ENCODE measurements around the gene AVEN. TPM values are rescaled to one million over a fixed set of nuclear protein-coding genes. Genes with fewer than 3 reads are reported as not detected.

The AVEN gene
- total and polyA plus RNA-seq, 2 of the 4 experiments (the other 2 are of a cell fraction) = 9.1 to 17.6 TPM

DNA sequence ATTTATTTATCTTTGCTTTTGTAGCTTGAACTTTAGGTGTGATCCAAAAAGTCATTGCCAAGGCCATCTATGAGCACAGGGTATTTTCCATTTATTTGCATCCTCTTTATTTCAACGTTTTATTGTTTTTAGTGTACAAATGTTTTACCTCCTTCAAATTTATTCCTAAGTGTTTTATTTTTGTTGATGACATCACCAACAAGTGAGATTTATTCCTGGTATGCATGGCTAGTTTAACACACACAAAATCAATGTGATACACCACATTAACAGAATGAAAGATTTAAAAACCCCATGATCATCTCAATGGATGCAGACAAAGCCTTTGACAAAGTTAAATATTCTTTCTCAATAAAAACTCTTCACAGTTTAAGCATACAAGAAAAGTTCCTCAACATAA, 137.0 kb downstream of the AVEN start:
- Histone ChIP-seq H3K36me3 (ENCODE audit: control insufficient read depth, insufficient read depth, low read length) (no peaks in the 10 kb centered on the region), H2BK20ac (ENCODE audit: low read depth, low read length) (no peak overlapping the region), H3K4ac (ENCODE audit: low read depth, low read length) (no peak overlapping the region), H3K4me3 (ENCODE audit: insufficient read depth, low read depth, low read length) (no peak overlapping the region), H3K14ac (replicated peaks; ENCODE audit: low read depth, low read length) (no peak overlapping the region), H4K20me1 (ENCODE audit: insufficient read depth, low read length) (no peaks in the 10 kb centered on the region), H2BK120ac (ENCODE audit: low read depth, low read length) (no peak overlapping the region), H3K23ac (ENCODE audit: low read depth, low read length) (no peak overlapping the region), H4K91ac (ENCODE audit: insufficient read depth, low read depth, low read length) (no peak overlapping the region), H3K27me3 (ENCODE audit: control insufficient read depth, insufficient read depth, low read length) (no peaks in the 10 kb centered on the region), H2AK5ac (ENCODE audit: low read depth, low read length) (no peak overlapping the region), H2AK9ac (replicated peaks; ENCODE audit: low read depth, low read length, poor library complexity) (no peak overlapping the region), H2BK5ac (ENCODE audit: low read depth, low read length, poor library complexity, severe bottlenecking) (no peak overlapping the region), H3K4me2 (ENCODE audit: low read depth, low read length) (no peak overlapping the region), H2AFZ (replicated peaks; ENCODE audit: low read length, poor library complexity) (no peak overlapping the region), H3K9me3 (ENCODE audit: control insufficient read depth, insufficient read depth, low read length) (no peaks in the 10 kb centered on the region), H3K9ac (ENCODE audit: low read depth, low read length) (no peak overlapping the region), H3K9me1 (ENCODE audit: insufficient read depth, low read length) (peaks cover under 1% of the 10 kb centered on the region), H4K8ac (ENCODE audit: low read depth in 2 of 2, low read length in 2 of 2) (no peak overlapping the region), H3K56ac (ENCODE audit: extremely low read depth, insufficient read depth, low read length) (no peak overlapping the region), H3K4me1 (ENCODE audit: control insufficient read depth, insufficient read depth, low read length) (peaks cover 4% of the 10 kb centered on the region), H3K27ac (ENCODE audit: insufficient read depth, low read length) (no peak overlapping the region), H3K79me1 (ENCODE audit: low read depth in 1 of 2, low read length in 2 of 2) (peaks cover under 1 to 2% of the 10 kb centered on the region in 2 experiments; a peak in 2 of 4 replicates), H4K5ac (ENCODE audit: low read depth, low read length) (no peak overlapping the region), H2BK15ac (ENCODE audit: low read depth, low read length) (no peak overlapping the region), H3K18ac (ENCODE audit: low read depth, low read length) (no peak overlapping the region)
- dilution Hi-C loops (cut with HindIII; ENCODE audit: low sequenced_read_pairs, unreplicated experiment) = no loop called here
- ChIA-PET POLR2A (ENCODE audit: unreplicated experiment) (no interaction called here), CTCF (no interaction called here)
- DNase-seq = no peak
- ATAC-seq (ENCODE audit: low read depth) = no peak
- TF ChIP-seq SMC3 (IDR thresholded peaks at IDR 0.05; ENCODE audit: low read depth, low read length) (no peak), RCOR1 (IDR thresholded peaks at IDR 0.05; ENCODE audit: insufficient replicate concordance, low read length) (no peak), RAD21 (IDR thresholded peaks at IDR 0.05; ENCODE audit: low read length) (no peak), NFE2L2 (IDR thresholded peaks at IDR 0.05; ENCODE audit: low read depth, low read length) (no peak), RFX5 (IDR thresholded peaks at IDR 0.05; ENCODE audit: low read depth, low read length) (no peak), FOS (IDR thresholded peaks at IDR 0.05; ENCODE audit: low read depth, low read length) (no peak), POLR2A (IDR thresholded peaks at IDR 0.05; ENCODE audit: low read depth, low read length) (no peak)
- TF ChIP-seq, protein P1, sequence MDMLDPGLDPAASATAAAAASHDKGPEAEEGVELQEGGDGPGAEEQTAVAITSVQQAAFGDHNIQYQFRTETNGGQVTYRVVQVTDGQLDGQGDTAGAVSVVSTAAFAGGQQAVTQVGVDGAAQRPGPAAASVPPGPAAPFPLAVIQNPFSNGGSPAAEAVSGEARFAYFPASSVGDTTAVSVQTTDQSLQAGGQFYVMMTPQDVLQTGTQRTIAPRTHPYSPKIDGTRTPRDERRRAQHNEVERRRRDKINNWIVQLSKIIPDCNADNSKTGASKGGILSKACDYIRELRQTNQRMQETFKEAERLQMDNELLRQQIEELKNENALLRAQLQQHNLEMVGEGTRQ (IDR thresholded peaks at IDR 0.05; ENCODE audit: low read depth, low read length) = no peak
- intact Hi-C loops (cut with micrococcal nuclease) = no loop called here
- no CpG with 5 or more reads among the region's 1 CpG for WGBS, 2 experiments (ENCODE audit: extremely low coverage in 2 of 2, insufficient read length in 1 of 2)
- in situ Hi-C loops (cut with MboI; ENCODE audit: low sequenced_read_pairs) = no loop called here
- no TSS peak for BruUV-seq (replicated peaks)

Data from IMR-90 (cell line).